Measurements from ENCODE around the gene ARHGAP15.

The ARHGAP15 gene

DNA sequence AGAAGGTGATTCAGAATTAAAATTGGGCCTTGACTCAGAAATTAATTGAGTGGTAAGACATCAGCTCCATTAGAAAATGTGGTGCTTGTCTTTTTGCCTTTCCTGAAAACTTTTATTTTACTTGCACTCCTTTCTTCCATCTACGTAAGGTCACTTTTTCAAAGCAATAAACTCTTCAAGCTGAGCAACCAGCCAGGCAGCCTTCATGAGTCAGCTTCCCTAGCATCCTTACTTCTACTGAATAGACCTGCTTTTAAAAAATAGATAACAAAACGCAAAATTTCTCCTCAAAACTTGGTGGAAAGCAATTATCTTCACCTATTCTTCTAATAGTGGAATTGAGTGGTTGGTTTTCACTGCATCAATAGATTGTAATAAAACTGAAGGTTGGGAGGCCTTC is 504.2 kb downstream of the ARHGAP15 start:
- no peak for DNase-seq (ENCODE audit: low spot score)

DNA sequence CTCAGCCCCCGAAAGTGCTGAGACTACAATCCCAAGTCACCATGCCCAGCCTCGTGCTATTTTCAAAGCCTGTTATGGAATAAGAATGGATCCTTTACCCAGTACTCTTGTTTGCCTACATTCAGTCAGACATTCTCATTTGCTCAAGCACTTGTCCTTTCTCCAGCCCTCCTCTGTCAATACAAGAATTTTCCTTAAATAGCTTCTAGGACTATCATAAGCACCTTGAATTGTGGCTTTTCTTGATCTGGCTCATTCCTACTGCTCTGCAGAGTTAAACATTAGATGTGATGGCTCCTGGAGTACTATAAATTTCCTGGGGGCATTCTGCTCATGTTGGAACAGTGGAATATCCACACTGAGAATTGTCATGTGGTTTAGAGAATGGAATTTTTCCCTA is 506.1 kb downstream of the ARHGAP15 start:
- no peak for DNase-seq (ENCODE audit: low spot score)

DNA sequence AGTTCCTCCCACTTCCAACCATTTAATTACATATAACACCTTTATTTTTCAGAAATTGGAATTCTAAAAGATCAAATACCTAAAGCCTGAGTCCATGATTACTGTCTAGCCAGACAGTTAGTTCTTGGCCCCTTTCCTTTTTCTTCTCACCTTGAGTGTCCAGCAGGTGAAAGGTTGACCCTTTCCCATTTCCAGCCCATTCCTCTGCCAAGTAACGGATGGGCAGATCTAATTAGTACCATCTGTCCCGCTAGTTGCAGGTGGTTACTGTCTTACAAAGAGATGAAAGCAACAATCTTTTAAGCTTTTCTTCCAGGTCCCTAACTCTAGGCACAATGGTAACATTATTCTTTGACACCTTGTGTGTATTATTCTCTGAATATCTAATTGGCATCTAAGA is 506.7 kb downstream of the ARHGAP15 start:
- no peak for DNase-seq (ENCODE audit: low spot score)

DNA sequence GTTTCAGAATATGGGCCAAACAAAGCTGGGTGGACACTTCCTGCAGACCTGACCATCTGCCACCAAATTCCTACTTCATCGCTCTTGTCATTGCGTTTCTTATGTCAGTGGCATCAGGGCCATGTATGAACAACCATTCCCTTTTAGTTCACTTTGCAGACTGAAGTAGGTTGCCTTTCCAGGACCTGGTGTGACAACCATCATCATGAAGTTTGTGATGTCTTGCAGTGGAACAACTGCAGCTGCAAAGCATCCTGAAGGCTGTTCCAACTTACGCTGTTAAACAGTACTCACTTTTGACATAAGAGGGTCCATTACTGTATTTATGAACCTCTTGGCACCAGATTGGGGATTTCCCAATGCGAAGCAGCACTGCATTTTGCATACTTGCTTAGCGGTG is 511.6 kb downstream of the ARHGAP15 start:
- no peak for DNase-seq (ENCODE audit: low spot score)

DNA sequence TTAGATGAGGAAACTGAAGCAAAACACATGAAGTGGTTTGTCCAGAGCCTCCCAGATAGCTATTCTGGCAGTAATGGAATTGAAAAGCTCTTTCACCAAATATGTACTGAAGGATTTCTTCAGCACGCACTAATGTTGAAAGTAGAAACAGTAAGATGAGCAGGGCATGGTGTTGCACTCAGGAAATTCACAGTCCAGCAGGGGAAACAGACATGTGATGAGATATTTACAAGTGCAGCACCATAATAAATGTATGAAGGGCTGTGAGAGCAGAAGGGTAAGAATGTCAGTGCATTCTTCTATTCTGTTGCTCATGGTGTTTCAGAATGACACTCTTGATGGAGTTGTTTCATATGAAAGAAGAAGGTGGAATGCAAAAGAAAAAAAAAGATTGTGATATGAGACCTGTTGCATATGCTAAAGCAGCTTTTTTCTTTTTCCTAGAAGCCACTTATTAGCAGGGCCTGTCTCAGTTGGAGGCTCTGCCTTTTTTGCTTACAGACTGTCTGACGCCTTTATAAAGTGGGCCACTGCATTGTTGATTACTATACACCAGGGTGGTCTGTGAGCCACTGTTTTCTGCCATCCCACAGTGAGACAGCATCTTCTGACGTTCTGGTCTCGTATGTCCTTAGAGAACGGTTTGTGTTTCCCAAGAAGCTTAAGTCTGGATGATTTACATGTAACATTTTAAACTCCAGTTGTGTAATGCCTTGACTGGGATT is 516.9 kb downstream of the ARHGAP15 start:
- DNase-seq (ENCODE audit: low spot score): no peak

DNA sequence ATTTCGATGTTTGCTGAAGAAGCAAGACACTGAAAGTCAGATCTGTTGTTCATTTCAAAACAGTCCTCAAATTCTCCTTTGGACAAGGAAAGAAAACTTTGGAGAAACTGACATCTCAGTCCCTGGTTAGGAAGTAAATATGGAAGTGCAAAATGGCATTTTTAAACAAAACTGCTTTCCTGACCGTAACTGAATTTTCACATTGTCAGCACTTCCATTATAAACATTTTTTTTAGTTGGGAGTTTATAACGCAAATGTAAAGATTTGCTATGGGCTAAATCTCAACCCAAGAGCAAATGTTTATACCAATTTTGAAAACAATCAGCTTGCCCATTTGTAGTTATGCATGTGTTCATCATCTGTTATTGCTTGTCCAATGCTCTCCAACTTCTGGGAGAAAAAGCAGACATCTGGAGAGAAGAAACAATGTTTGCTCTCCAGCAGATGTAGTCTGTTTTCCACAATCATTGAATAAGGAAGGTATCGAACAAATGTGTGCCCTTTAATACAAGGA is 520.1 kb downstream of the ARHGAP15 start:
- no peak for DNase-seq (ENCODE audit: low spot score)

DNA sequence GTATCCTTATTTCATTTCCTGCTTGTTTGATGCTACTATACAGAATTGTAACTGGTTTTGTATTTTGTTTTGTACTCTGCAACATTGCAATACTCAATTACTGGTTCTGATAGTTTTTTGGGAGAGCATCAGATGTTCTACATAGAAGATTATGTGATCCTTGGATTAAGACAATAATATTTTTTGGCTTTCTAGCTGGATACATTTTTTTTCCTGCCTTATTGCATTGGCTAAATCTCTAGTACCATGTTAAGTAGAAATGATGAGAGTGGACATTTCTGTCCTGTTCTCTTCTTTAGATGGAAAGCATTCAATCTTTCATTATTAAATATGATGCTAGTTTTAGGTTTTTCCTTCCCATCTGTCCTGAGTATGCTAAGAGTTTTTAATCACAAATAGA is 523.5 kb downstream of the ARHGAP15 start:
- DNase-seq (ENCODE audit: low spot score): no peak

DNA sequence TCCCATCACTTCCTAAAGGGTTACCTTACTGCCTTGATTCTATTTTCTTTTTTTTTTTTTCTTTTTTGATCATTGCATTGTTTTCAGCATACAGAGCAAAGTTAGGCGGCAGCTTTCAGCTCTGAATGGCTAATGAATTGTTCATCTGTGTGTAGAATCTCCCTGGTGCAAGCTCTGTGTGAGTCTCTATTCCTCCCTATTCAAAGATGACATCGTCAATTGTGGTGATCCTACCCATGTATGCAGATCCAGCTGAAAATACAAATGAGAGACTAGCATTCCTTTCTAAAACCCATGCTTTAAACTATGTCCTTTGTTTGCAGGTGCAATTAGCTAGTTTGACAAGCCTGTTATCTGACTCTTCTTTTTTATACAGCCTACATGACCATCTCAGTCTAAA is 539.0 kb downstream of the ARHGAP15 start:
- no peak for DNase-seq (ENCODE audit: low spot score)

DNA sequence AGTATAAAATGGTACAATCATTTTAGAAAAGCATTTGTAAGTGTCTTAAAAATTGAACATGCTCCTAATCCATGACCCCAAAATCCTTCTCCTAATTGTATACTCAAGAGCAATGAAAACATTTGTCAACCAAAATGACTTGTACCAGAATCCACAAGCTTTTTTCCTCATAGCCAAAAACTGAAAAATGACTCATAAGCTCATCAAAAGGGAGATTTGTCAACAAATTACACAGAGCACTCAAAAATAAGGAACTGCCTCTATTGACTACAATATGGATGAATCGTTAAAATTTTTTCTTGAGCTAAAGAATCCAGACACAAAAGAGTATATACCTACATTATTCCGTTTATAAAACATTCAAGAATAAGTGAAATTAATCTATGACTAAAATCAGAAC is 544.8 kb downstream of the ARHGAP15 start:
- no peak for DNase-seq (ENCODE audit: low spot score)

DNA sequence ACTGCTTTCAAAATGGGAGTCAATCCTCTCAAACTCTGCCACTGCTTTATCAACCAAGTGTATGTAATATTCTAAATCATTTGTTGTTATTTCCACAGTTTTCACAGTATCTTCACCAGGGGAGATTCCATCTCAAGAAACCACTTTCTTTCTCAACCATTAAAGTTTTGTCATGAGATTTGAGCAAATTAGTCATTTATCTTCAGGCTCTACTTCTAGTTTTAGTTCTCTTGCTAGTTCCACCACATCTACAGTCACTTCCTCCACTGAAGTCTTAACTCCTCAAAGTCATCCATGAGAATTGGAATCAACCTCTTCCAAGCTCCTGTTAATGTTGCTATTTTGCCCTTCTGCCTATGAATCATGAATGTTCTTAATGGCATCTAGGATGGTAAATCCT is 545.8 kb downstream of the ARHGAP15 start:
- no peak for DNase-seq (ENCODE audit: low spot score)

DNA sequence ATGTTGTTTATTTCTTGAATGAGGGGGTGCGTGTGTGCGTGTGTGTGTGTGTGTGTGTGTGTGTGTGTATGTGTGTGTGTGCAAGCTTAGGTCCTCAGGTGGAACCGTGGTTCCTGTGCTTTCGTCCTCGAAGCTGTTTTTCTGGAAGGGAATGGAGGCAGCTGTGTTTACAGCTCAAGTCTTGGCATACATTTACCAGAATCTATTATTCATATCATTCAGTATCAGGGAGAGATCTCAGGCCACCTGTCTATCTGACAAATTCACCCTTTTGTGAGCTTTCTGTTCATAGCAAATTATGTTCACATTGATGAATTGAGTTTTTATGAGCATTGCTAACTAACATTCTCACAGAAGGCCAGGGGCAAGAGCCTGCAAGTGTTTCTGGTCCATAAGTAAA is 550.4 kb downstream of the ARHGAP15 start:
- no peak for DNase-seq (ENCODE audit: low spot score)

DNA sequence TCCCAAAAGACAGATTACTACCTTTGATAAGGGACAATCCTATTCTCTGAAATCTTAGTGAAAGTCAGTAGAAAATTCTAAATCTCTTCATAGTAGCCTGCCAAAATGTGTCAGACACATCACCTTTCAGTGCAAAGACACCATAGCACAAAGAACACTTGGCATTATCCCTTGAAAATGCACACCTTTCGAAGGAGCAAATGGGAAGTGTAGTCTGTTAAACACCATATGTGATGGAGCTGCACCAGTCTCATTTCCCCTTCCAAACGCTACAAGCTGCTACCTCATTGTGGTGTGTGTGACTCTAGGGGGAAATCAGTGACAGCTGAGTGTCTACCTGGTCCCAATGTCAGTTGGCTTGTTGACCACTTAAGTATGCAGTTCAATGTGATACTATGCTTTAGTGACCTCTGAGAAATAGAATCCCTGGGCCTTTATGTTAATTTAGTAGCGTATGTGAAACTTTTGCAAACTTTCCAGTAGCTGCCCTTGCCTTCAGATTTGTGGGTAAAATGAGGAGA is 551.7 kb downstream of the ARHGAP15 start:
- DNase-seq (ENCODE audit: low spot score): no peak

DNA sequence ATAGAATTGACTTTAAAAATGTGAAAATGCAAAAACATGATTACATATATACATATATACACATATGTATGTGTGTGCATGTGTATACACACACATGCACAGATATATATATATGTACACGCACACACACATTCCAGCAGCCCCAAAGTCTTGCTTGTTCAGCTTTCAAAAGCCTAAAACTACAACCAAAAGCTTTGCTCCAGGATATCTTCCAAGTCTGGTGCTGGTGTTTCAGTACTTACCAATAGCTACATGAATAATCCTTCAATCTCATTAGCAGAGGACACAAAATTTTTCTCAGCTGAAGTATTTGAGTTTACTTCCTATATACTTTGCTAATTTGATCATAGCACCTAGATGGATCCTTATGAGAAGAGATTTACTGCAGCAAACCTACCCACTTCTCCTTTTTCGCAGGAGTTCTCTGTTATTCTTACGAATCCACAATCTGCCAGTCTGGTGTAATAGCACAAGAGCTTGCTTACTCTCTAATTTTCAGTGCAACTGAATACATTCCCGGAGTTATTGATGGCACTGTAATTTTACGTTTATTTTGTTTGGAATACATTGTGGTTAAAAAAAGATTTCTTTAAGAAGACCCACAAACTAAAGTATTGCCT is 553.3 kb downstream of the ARHGAP15 start:
- DNase-seq (ENCODE audit: low spot score): no peak

DNA sequence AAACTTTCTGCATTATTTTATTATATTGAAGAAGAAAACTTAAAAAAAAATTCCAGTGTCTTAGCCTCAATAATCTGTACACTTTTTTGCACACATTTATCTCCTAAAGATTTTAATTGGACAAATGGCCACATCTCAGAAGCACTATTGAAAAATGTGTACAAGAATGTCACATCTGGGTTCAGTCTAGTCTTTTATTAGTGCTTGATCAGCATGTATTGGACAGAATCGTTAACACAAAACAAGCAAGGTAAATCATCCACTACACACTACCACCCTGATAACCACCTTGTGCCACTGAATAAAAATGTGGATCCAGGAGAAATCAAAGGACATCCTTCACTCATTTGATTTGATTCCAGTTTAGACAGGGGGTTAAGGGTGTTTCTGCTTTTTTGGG is 554.8 kb downstream of the ARHGAP15 start:
- no peak for DNase-seq (ENCODE audit: low spot score)

DNA sequence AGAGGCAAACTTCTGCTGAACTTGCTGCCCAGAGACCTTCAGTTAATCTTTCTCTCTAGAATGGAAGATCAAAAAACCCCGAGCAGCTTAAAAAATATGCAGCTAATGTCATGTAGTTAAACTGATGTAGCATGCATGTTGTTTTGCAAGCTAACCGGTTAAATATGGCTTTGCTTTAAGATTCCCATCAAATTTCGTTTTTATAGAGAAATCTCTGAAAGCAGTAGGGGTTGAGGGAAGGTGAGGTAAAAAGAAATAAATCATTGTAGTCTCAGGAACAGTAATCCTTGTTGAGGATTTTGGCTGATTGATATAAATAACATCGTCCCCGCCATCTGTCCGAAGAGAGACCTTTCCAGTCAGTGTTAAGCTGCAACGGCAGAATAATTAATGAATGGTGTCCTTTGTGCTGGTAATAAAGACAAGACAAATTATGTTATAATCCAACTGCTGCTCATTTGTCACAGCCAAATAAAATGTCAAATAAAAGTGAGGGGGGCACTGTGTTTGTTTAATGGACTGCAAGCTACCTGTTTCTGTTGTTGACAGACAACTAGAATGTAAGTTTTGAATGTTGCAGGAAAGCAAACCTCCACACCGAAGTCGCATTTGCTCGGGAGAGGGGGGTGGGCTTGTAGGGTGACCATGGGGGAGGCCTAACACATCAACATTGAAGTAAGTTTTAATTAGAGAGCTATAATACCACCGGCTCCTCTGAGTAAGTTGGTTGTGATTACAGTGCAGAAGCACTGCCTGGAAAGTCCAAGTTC is 555.5 kb downstream of the ARHGAP15 start:
- DNase-seq (ENCODE audit: low spot score): no peak

DNA sequence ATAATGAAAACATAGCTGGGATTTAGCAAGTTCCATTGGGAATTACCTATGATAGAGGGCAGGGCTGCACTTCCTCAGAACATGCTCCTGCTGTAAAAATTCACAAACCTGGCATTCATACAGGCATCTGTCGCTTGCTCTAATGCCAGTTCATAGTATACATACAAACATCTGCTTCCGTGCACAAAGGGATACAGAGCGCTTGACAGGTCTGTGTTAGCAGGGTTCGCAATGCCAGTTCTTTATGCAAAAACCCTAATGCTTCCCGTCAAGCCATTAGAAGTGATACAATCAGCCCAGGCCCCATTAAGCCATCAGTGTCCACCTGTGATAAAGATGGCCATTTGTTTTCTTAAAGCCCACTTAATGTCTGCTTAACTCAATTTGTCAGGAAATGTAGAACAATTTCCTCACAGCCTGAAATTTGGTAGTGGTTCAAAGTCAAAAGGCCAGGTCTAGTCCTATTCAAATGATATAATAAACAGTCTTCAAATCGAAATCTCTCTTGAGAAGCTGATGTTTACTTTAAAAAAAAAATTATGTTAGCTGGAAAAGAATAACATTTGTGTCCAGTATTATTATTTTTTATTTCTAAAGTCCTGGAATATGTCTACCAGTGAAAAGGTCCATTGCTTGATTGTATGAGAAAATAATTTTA is 556.3 kb downstream of the ARHGAP15 start:
- no peak for DNase-seq (ENCODE audit: low spot score)

DNA sequence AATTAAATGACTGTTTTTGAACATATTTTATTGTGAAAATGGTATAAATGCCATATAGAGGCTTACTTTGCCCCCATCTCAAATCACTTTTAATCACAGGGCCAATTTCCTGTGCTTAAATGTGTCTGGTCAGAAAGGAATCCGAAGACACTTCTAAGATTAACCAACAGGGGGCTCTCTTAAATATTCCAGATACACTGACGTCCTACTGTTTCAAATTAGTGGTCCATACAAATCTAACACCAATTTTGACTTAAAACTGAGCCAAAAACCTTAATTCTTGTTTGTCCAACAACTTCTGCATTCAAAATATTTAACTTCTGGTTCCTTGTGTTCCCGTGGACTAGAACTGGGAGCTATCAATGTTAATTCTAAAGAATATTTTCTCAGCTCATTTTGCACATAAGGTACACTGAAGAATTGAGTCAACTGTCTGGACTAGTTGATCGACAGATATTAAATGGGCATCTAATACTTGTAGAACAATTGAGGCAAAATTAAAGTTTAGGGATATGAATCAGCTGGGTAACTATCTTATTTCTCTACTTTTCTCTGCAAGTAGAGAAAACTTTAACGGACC is 557.5 kb downstream of the ARHGAP15 start:
- DNase-seq (ENCODE audit: low spot score): peak; percentile 30

DNA sequence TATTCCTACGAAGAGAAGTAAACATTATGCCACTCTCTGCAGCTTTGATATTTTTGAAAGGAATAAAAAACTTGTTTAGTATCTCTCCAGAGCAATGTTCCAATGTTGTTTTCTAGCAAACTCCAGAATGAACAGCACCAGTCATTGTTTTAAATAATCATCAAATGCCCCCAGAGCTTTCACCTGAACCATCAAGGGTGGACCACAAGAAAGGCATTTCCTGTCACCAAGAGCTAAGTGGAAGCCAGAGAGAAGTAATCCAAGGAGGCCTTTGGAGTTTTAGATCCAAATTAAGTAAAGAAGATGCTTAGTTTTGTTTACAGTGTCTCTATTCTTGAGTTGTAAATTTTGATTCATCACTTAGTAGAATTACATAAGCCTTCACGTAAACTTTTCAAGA is 559.0 kb downstream of the ARHGAP15 start:
- DNase-seq (ENCODE audit: low spot score): no peak

DNA sequence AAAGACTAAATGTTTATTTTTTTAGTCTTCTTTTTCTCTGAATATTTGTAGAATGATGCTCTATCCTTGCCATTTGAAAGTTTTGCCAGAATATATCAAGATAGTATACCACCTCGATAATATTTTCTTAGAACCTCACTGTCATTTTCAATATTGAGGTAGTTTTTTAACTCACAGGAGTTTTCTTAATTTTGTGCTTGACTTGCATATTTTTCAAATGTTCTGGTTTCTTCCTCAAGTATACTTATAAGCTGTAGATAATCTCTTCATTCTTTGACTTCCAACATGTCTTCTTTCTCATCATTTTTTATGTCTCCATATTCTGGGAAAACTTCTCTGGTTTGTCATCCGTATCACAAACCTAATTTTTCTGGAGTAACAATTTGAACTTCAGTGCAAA is 559.6 kb downstream of the ARHGAP15 start:
- no peak for DNase-seq (ENCODE audit: low spot score)

DNA sequence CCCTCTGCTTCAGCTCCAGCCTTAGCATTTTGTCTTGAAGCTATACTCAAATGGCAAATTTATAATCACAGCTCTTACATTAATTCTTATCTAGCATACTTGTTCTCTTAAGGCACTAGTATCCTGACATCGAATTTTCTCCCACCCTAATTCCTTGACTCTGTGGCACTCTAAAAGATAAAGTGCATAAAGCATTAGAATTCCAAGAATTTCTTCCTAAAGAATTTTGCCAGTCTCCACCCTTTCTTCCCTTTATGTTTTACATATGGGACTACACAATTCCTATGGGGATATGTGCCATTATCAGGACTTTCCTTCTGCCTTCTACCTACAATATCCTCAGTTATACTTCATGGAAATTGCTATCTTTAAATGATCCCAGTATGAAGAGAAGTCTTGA is 560.3 kb downstream of the ARHGAP15 start:
- DNase-seq (ENCODE audit: low spot score): no peak

DNA sequence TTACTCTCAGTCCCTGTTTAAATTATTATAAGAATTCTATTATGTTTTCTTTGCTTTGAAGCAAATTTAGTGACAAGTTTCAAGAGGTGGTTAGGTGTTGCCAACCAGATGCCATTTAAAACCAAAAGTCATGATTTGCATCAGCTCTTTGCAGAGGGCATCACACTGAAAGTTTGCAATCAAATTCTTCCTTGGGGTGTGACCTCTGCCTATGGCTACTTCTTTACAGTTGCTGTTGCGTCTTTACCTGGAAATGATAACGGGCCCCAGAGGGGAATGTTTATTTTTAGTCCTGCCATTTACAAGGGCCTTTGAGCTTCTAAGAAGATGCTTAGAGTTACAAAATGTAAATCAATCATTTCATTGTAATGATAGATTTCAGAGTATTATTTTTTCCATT is 561.0 kb downstream of the ARHGAP15 start:
- DNase-seq (ENCODE audit: low spot score): no peak

DNA sequence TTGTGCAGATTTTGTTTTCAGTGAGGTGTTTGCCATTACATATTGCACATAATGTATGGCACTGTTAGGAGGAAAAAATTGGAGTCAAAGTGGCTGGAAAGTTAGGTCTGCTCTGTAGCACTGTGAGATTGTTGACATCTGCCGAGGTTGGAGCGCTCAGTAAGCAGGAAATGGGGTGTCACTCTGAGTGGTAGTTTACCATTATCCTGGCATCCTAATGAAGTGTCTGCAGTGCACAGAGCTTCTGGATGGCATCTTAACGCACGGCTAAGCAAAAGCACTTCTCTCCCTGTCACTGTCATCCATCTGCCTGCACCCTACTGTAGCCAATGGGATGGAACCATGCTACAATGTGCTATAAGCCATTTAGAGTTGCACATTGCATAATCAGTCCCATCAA is 561.9 kb downstream of the ARHGAP15 start:
- no peak for DNase-seq (ENCODE audit: low spot score)

Measured in CD4-positive, alpha-beta T cell treated with Interleukin-15 for 4 hours (primary cell).